ENCODE measurements around the gene SLC22A16.
A peak's percentile ranks its signal among the peaks of the same experiment; 100 is the strongest.
"Not testable (repeated sequence)": the region's sequence is repeated elsewhere in the genome, so short reads cannot be mapped to it uniquely, and the experiment has no call there.

SLC22A16 gene

DNA sequence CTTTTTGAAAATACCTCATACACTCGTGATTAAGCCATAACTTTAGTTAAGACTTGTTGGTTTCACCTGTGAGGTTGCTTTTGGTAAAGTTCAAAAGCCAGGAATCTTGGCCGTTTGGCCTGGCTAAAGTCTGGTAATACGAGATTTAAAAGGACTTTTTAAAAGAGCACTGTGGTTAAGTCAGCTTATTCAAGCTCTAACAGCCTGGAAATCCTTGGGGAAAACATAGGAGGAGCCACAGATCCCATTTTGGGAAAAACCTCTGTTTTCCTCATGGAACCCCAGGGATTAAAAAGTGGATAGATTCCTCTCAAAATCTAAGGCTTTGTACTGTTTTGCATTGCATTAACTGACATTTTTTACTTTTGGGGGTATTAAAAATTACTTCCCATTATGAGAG lies 13.7 kb upstream of the SLC22A16 start:
- DNase-seq: no peak

DNA sequence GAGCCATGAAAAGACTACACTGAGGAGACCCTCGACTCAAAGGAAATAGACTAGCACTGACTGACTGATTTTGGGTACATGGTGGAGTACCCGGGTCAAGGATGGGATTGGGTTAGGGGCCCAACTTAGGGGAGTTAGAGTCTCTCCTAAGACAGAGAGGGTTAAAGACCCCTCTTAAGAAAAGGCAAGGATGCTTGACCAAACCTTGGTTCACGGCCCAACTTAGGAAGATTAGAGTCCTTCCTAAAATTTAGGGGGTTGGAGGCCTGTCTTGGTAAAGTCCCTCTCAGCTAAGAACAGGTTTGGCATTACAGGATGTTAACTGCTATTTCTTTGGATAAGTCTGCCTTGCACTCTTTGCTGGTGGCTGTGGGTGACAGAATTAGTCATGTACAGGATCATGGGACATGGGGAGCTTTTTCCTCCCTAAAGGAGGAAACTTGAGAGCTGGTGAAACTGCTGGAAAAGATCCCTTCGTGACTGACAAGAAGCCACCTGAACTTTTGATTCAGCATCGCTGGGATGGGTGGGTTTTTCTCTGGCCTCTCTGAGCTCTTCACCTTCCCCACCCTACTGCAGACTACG lies 12.3 kb upstream of the SLC22A16 start:
- DNase-seq: no peak

DNA sequence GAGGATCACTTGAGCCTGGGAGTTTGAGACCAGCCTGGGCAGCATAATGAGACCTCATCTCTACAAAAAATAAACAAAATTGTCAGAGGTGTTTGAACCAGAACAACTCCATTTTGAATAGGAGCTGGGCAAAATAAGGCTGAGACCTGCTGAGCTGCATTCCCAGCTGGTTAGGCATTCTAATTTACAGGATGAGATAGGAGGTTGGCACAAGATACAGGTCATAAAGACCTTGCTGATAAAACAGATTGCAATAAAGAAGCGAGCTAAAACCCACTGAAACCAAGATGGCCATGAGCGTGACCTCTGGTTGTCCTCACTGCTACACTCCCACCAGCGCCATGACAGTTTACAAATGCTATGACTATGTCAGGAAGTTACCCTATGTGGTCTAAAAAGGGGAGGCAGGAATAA lies 11.6 kb upstream of the SLC22A16 start:
- not testable (repeated sequence) for DNase-seq

DNA sequence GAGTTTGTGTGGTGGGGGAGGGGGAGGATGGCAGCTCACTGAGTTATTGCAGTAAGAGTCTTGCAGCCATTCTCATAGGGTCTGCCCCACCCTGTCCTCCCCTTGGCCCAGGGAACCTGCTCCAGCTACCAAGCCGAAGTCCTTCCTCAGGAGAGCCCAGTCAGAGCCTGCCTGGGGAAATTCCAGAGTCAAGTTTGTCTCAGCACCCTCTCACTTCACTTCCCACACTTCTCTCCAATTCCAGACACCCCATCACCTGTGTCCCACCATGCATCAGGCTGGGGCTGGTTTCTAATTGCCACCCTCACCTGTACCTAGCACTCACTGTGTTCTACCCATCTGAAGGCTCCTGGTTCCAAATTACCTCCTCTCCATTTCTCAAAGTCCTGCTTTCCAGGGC lies 10.3 kb upstream of the SLC22A16 start:
- DNase-seq: no peak

DNA sequence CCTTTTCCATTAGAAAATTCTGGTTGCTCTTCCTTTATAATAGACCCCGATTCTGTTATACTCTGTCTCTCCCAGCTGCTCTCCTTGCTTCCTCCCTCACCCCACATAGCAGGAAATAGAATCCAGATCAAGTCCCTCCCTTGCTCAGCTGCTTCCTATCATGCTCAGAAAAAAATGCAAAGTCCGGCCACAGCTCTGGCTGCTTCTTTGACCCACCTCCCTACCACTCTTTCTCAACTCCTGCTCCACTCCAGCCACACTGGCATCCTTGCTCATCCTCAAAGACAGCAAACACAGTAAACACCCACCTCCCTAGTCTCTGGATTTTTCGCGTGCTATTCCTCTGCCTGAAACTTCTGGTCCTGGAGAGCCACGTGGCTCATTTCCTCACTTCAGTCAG lies 9.1 kb upstream of the SLC22A16 start:
- DNase-seq: no peak

DNA sequence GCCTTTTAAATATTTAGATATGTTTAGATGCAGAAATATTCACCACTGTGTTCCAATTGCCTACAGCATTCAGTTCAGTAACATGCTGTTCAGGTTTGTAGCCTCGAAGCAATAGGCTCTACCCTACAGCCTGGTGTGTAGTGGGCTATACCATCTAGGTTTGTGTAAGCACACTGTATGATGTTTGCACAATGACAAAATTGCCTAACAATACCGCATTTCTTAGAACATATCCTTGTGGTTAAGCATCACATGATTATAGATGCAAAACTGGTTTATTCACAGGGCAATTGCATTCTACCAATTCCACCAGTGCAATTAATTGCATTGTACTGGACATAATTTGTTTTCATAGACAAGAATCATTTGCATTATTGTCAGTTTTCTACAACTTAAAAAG lies 7.9 kb upstream of the SLC22A16 start:
- no peak for DNase-seq

DNA sequence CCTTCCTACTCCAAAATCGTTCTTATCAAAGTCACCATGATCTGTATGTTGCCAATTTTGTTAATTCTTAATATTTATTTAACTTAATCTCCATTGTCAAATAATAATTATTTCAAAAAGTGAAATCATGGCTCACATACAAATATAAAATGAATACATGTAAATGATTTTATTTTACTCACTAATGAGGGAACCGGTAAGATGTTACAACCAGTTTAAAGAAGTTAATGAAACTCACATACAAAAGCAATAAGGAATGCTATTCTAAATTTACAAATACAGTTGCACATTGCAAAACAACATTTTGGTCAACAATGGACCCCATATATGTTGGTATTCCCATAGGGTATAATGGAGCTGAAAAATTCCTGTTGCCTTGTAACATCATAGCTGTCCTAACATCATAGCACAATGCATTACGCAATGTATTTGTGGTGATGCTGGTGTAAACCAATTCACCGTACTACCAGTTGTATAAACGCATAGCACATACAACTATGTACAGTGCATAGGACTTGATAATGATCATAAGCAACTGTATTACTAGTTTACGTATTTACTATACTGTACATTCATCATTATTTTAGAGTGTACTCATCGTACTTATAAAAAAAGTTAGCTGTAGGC lies 6.5 kb upstream of the SLC22A16 start:
- DNase-seq: no peak

DNA sequence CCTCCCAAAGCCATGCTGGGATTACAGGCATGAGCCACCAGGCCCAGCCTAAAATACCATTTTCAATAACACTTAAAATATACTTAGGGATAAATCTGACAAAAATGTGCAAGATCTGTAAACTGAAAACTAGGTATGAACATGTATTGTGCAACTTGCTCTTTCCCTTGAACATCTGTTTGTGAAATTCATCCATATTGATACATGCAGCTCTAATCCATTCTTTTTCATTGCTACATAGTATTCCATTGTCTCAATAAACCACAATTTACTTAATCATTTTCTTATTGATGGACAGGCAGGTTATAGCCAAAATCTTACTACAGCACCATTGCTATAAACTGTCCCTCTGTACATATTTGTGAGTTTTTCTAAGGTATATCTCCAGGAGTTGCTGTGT lies 4.7 kb upstream of the SLC22A16 start:
- DNase-seq: no peak

DNA sequence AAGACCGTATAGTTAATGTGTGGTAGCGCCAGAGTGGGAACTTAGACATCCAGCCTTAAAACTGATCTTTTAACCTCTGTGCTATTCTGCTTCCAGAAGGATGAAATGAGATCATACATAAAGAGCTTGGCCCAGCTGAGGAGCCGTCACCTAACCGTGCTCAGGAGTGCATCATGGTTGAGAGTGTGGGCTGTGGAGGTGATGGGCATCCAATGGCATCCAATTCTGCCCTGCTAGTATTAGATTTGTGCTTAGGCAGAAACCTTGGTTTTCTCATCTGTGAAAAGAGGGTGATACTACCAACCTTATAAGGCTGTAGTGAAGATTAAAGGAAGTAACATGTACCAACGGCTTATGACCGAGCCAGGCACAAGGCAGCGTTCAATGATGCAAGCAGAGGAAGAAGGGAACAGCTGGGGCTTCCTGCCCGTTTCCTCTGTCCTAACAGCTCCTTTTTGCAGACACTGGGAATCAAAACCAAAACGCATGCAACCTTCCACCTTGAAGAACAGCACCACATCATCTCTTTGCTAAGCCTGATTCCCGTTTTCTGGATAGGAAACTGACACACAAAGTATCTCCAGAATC lies 1.3 kb downstream of the SLC22A16 start:
- DNase-seq: no peak

DNA sequence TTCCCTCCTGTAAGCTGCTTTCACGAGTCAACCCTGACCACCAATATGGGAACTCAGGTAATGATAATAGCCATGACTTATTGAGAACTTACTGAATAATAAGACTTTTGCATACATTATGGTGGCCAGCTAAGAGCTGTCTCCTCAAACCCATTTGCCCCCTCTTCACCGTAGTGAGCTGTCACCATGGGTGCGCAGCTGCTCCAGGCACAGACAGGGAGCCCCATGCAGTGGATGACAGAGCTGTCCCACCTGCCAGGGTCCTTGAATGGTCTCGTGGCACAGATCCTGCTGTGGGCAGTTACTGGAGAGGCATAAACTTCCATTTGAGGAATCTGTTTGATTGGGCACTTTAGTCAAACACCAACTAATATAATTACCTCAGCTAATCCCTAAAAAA lies 1.9 kb downstream of the SLC22A16 start:
- no peak for DNase-seq

DNA sequence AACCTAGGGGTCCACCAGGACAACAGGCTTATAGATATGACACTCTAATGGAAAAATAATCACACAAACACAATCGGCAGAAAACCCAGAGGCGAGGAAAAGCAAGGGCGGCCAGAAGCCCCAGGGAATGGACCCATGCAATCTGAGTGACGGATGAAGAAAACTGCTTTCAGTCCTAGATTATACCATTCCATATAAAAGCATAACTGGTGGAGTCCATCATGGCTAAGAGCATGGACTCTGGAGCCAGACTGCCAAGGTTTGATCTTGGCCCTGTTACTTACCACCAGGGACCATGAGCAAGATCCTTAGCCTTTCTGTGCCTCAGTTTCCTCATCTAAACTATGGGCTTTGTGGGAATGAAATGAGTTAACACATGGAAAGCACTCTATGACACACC lies 3.7 kb downstream of the SLC22A16 start:
- DNase-seq: no peak

DNA sequence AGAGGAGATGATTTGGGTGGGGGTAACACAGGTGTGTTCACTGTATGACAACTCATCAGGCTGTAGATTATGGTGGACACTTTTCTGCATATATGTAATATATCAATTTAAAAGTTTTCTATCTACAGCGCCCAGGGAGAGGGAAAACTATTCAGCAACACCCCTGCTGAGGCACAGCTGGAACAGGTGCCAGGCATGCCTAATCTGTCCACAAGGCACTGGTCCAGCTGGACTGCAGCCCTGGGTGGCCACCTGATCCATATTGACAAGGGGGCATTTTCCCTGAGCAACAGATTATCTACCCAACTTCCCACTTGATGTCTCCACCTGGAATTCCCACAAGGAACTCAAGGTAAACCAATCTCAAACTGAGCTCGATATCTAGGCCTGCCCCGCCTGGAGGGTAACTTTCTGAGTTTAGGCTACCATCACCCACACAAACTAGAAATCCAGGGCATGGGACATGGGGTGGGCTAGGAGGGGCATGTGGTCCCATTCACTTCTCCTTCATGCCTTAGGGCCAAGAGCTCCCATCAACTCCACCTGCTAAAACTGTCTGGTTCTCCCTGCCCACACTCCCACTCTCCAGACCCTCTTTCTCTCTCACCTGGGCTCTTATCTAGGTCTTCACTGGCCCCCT lies 4.6 kb downstream of the SLC22A16 start:
- no peak for DNase-seq

DNA sequence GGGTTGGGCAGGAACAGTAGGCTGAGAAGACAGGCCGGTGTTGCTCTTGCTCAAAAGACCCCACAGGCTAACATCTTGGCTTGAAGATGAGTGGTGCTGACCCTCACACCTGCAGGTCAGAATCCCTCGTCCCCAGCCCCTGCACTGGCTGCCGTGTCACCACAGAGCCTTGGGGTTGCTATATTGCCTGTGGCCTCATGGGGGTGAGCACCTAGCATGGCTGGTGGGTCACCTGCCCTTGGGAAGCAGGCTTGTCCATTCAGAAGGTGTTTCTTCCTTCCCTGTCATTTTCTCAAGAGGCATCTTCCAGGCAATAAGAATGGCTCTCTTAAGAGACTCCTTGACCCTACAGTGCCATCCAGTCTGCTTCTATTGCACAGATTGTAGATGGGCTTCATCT lies 7.7 kb downstream of the SLC22A16 start:
- no peak for DNase-seq

DNA sequence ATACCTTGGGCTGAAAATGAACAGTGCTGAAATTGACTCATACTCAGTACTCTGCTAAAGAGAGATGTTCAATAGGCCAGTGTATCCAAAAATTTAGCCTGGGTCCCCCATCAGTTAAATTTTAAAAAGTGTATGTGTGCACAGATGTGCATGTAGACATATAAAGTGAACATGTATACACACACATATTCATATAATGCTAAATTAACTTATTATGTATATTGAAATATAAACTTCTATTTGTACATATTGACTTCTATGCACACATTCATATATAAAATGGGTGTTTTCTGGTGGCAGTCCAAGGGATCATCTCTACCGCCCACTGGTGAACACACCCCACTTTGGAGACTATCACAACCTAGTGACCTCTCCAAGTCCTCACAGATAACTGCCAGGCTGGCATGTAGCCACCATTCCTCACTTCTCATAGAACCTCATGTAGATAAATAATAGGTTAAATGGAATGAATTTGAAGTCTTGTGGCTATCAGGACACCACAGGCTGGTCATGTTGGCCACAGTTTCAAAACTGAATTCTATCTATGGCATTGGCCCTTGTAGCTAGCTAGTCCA lies 8.8 kb downstream of the SLC22A16 start:
- no peak for DNase-seq

DNA sequence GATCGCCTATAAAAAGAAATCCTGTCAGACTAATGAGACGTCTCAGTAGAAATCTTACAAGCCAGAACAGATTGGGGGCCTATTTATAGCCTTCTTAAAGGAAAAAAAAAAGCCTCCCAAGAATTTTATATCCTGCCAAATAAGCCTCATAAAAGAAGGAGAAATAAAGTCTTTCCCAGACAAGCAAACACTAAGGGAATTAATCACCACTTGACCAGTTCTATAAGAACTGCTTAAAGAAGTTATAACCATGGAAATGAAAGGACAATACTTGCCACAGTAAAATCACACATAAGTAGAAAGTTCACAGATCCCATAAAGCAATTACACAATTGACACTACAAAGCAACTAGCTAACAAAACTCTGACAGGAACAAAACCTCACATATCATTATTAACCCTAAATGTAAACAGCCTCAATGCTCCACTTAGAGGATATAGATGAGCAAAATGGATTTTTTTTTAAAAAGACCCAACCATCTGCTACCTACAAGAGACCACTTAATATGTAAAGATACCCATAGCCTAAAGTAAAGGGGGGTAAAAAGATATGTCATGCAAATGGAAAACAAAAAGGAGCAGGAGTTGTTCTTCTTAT lies 13.4 kb downstream of the SLC22A16 start:
- DNase-seq: no peak

DNA sequence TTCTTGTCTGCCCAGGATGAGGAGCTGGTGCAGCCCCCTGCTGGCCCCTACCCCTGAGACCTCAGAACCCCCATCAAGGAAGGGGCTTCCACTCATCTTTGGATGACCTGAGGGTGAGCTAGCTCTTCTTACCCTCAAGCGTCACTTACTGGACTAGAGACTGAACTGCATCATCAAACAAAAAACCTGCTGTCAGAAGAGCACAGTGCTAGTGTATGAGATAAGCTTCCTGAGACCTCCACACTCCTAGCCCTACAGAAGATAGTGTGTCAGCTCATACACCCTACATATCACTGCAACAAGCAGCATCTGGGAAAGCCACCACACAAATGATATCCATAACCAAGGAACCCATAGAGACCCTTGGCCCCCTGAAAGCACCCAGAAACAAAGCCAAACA lies 15.0 kb downstream of the SLC22A16 start:
- no peak for DNase-seq

DNA sequence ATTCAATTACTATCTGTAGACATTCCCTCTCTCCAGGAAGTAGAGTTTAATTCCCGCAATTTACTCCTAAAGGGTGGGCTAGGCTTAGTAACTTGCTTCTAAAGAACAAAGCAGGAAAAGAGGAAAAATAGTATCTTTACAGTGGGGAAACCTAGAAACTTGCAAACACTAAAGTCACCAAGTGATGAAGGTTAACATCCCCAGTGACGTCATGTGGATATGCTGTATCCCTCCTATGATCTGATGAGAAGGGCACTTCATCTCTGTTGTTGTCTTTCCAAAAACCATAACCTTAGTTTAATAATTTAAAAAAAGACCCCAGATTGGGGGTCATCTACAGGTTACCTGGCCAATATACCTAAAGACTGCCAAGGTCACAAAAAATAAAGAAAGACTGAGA lies 17.3 kb downstream of the SLC22A16 start:
- no peak for DNase-seq

DNA sequence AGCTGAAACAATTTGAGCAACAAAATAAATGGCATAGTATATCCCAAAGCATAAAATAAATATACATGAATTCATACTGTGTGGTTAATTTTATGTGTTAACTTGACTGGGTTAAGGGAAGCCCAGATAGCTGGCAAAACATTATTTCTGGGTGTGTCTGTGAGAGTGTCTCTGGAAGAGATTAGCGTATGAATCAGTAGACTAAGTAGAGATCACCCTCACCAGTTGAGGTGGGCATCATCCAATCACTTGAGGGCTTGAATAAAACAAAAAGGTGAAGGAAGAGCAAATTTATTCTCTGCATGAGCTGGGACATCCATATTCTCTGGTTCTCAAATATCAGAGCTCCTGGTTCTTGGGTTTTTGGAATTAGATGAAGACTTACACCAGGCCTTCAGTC lies 17.9 kb downstream of the SLC22A16 start:
- no peak for DNase-seq

DNA sequence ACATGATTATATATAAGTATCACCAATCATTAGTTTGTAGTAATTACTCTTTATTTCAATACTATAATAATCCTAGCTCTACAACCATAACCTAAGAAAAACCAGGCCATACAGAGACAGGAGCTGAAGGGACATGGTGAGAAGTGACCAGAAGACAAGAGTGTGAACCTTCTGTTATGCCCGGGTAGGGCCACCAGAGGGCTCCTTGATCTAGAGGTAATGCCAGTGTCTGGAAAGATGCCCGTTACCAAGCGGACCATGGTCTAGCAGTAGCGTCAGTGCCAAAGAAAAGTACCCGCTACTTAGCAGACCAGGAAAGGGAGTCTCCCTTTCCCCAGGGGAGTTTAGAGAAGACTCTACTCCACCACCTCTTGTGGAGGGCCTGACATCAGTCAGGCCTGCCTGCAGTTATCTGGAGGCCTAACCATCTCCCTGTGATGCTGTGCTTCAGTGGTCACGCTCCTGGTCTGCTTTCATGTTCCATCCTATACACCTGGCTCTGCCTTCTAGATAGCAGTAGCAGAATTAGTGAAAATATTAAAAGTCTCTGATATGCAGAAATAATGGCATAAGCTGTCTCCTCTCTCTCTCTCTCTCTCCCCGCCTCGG lies 18.7 kb downstream of the SLC22A16 start:
- DNase-seq: peak in 1 of 2 experiments; percentile 45

DNA sequence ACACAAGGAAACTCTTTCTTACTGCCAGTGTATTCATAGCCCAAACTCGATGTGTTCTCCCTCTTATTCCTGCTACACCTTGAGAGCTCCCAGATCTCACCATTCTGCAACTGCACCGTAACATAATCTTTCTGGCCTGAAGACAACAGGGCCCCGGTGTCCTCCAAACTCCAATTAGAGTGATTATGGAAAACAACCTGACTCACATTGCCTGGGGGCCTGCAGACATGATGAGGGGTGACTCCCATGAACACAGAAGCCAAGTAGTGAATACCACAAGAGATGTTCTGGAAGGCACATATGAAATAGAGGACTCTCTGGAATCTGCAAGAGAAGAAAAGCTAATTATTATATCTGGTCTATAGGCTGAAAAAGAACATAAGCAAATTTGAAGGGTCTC lies 19.7 kb downstream of the SLC22A16 start:
- DNase-seq: no peak

DNA sequence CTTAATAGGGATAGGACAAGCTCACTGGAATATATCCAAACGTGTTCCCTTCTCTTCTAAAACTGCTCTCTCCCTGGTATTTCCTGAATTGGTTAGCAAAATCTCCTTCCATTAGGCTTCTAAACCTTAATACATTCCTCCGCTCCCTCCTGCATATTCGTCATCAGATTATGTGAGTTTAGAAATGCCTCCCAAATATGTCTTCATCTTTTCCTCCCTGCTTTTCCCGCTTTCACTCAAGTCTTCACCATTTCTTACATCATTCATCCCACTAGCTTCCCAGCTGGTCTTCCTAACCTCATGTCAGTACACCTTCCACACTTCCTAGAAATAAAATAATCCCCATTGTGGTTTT lies 26.9 kb downstream of the SLC22A16 start:
- no peak for DNase-seq

DNA sequence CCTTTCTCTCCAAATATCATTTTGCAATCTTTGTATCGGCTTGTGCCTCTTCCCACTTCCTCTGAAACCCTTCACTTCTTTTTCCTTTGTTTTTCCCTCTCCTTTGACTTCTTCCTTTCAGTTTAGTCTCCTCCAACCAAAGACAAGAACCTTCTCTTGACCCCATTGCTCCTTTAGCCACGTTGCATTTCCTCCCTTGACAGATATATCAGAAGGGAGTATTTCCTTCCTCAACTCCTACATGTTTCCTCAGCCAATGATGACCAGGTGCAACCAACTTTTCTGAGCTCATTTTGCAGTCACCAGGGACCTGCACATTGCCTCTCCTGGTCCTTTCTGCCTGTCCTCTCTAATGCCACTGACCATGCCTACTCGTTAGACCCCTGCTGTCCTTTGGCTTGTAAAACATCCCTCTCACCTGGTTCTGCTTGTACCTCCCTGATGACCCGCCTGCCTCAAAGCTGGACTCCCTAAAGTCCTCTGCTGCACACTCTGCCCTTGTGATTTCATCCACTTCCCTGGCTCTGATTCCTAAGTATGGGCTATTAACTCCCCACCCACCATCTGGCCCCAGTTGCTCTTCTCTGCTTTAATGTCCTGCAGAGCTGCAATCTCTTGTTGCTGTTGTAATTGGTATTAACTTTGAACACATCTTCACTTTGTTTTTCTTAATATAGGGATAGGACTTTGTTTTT lies 27.4 kb downstream of the SLC22A16 start:
- DNase-seq: no peak

DNA sequence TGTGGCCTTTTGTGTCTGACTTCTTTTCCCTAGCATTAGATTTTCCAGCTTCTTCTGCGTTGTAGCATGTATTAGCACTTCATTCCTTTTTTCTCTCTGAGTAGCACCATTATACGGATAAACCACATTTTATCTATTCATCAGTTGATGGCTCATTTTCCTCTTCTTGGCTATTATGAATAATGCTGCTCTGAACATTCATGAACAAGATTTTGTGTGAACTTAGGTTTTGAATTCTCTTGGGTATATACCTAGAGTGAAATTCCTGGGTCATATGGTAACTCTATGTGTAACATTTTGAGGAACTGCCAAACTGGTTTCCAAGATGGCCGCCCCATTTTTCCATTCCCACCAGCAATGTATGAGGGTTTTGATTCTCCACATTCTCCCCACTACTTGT lies 28.7 kb downstream of the SLC22A16 start:
- no peak for DNase-seq
